ENCODE data around the gene BAHCC1.

The BAHCC1 gene

DNA sequence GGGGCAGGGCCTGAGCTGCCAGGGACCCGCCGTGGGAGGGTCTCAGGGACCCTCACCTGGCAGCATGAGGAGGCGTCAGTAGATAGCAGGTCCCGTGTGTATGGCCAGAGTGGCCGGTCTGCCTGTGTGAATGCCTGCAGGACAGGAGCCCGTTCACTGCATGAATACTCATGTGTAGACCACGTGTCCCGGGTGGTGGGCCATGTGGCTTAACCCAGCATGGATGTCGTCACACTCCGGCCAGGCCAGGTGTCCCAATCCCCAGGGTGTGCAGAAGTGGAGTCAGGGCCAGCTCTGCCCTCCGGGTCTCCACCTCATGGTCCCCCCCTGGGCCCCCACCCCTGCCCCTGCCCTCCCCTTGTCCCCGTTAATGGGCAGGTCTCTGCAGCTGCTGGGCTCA is 53.7 kb downstream of the BAHCC1 start:
- TF ChIP-seq, protein P1, sequence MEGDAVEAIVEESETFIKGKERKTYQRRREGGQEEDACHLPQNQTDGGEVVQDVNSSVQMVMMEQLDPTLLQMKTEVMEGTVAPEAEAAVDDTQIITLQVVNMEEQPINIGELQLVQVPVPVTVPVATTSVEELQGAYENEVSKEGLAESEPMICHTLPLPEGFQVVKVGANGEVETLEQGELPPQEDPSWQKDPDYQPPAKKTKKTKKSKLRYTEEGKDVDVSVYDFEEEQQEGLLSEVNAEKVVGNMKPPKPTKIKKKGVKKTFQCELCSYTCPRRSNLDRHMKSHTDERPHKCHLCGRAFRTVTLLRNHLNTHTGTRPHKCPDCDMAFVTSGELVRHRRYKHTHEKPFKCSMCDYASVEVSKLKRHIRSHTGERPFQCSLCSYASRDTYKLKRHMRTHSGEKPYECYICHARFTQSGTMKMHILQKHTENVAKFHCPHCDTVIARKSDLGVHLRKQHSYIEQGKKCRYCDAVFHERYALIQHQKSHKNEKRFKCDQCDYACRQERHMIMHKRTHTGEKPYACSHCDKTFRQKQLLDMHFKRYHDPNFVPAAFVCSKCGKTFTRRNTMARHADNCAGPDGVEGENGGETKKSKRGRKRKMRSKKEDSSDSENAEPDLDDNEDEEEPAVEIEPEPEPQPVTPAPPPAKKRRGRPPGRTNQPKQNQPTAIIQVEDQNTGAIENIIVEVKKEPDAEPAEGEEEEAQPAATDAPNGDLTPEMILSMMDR (IDR thresholded peaks at IDR 0.05; ENCODE audit: control insufficient read depth, extremely low read depth, insufficient read depth): no peak
- H3K4me3 ChIP-seq (ENCODE audit: low read depth, low read length): no peak overlapping the region
- DNase-seq (ENCODE audit: low read depth): no peak

DNA sequence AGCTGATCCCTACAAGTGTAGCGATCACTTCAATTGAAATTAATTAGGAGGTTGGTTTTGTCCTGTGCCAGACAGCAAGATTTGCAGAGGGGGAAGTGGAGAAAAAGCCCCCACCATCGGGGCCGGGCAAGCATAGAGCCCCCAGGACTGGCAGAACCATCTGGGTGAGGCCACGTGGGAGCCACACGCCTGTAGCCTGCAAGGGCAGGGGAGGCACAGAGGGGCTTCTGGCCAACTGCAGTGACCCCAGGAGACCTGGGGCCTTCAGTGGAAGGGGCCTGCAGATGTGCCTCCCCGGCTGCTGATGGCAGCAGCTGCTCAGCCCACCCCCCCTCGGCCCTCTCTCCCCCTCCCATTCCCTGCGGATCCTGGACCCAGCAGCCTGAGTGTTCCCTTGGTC is 54.1 kb downstream of the BAHCC1 start:
- H3K4me3 ChIP-seq (ENCODE audit: low read depth, low read length): no peak overlapping the region
- TF ChIP-seq, protein P1 (IDR thresholded peaks at IDR 0.05; ENCODE audit: control insufficient read depth, extremely low read depth, insufficient read depth): no peak
- no peak for DNase-seq (ENCODE audit: low read depth)

DNA sequence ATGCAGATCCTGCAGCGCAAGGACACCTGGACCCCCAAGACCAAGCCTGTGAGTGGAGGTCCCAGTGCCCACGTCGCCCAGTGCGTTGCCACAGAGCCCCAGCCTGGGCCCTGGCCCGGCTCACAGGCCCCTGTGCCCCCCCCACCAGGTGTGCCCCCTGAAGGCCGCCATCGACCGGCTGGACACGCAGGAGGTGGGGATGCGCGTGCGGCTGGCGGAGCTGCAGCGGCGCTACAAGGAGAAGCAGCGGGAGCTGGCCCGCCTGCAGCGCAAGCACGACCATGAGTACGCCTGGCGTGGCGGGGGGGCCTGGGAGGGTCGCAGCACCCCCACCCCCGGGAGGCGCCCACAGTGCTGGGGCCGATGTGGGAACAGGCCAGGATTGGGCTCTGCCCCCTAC is 56.6 kb downstream of the BAHCC1 start:
- TF ChIP-seq, protein P1 (IDR thresholded peaks at IDR 0.05; ENCODE audit: control insufficient read depth, extremely low read depth, insufficient read depth): no peak
- no peak for DNase-seq (ENCODE audit: low read depth)
- H3K4me3 ChIP-seq (ENCODE audit: low read depth, low read length): no peak overlapping the region

DNA sequence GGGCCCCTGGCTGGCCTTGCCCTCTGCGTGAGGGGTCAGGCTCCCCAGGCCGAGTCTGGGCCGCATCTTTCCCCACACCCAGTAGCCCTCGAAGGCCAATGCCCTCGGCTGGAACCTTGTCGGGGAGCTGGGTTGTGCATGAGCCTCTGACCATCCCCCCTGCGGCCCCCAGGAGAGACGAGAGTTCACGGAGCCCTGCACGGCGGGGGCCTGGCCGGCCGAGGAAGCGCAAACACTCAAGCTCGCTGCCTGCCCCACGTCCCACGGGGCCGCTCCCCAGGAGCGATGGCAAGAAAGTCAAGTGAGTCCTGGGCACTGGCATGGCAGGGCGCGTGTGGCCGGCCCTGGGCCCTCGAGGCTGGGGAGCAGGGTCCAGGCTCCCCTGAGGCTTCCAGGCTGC is 57.3 kb downstream of the BAHCC1 start:
- H3K4me3 ChIP-seq (ENCODE audit: low read depth, low read length): no peak overlapping the region

DNA sequence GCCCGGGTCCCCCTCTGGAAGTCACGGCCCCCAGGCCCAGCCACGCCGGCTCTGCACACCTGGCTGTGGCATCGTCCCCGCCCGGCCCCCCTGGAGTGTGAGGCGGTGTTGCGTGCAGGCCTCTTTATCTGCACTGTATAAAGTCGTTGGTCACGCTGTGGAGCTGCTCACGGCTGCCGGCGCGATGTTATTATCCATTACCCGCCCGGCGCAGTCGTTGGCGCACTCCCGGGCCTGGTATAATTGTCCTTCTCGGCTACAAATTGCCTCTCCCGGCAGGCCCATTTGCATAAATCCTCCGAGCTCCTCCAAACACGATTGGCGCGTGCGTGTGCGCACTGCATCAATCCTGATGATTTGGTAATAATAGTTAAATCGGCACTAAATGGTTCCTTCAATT is 57.8 kb downstream of the BAHCC1 start:
- no peak overlapping the region for H3K4me3 ChIP-seq (ENCODE audit: low read depth, low read length)
- DNase-seq (ENCODE audit: low read depth): no peak
- TF ChIP-seq, protein P1 (IDR thresholded peaks at IDR 0.05; ENCODE audit: control insufficient read depth, extremely low read depth, insufficient read depth): no peak

More for the DNA sequence above, 57.3 kb downstream of the BAHCC1 start:
- no peak for DNase-seq (ENCODE audit: low read depth)
- TF ChIP-seq, protein P1 (IDR thresholded peaks at IDR 0.05; ENCODE audit: control insufficient read depth, extremely low read depth, insufficient read depth): no peak

DNA sequence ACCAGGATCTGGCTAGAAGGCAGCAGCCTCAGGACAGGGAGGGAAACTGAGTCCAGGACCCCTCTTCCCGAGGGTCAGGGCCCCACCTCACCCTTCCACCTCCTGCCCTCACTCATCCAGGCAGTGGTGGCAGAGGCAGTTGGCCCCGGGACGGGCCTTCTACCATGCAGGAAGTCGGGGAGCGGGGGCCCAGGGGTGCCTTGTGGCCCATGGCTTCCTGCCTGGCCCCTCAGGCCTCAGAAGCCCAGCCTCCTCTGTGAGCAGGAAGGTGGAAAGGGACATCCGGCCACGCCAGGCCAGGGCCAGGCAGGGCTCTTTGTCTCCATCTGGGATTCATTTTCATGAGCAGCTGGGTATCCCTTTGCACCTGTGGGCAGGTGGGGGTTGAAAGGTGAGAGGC is 58.5 kb downstream of the BAHCC1 start:
- H3K4me3 ChIP-seq (ENCODE audit: low read depth, low read length): no peak overlapping the region
- DNase-seq (ENCODE audit: low read depth): no peak
- TF ChIP-seq, protein P1 (IDR thresholded peaks at IDR 0.05; ENCODE audit: control insufficient read depth, extremely low read depth, insufficient read depth): no peak

DNA sequence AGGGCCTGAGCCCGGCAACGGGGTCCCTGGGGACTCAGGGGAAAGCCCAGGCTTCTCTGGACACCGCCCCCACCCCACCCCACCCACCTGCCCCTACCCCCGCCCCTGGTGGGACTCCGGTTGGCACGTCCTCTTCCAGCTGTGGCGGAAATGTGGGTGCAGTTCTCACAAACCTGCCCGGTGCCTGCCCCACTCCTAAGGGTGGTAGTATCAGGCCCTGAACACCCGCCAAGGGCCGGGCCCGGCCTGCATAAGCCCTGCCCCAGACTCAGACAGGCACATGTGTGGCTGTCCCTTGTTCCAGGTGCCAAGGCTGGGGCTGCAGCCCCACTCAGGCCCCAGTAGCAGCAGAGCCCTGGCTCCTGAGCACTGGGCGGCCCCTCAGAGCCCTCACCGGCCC is 59.2 kb downstream of the BAHCC1 start:
- H3K4me3 ChIP-seq (ENCODE audit: low read depth, low read length): no peak overlapping the region
- TF ChIP-seq, protein P1 (IDR thresholded peaks at IDR 0.05; ENCODE audit: control insufficient read depth, extremely low read depth, insufficient read depth): no peak
- no peak for DNase-seq (ENCODE audit: low read depth)

Data from LNCaP clone FGC (cell line).